ENCODE data around the gene DSCAM. TPM values are rescaled to one million over a fixed set of nuclear protein-coding genes. Genes with fewer than 3 reads are reported as not detected.

DSCAM gene
- total RNA-seq, 2 donors from 2014 or later, result not detected

- no peak for ATAC-seq (replicated peaks in 1 of 2)
- no peaks in the 10 kb centered on the region for H3K9me3 Mint-ChIP-seq
- no peaks in the 10 kb centered on the region for H3K27me3 Mint-ChIP-seq (ENCODE audit: low read depth)
- no peaks in the 10 kb centered on the region for H3K4me1 Mint-ChIP-seq (ENCODE audit: low read depth)
- H3K4me3 Mint-ChIP-seq, result no peak overlapping the region
- DNase-seq, result no peak
- no peaks in the 10 kb centered on the region for H3K36me3 Mint-ChIP-seq (ENCODE audit: insufficient read depth in 2 of 2)
- H3K27ac Mint-ChIP-seq, result no peak overlapping the region
Observed at GRCh38 chr21:40640266-40640789, 206.6 kb downstream of the DSCAM start.

GRCh38 chr21:40639616-40640194 is 207.3 kb downstream of the DSCAM start:
- Mint-ChIP-seq H3K27me3 (ENCODE audit: low read depth) (no peaks in the 10 kb centered on the region), H3K4me3 (no peak overlapping the region), H3K27ac (no peak overlapping the region), H3K4me1 (ENCODE audit: low read depth) (no peaks in the 10 kb centered on the region), H3K36me3 (ENCODE audit: insufficient read depth in 2 of 2) (no peaks in the 10 kb centered on the region), H3K9me3 (no peaks in the 10 kb centered on the region)
- no peak for DNase-seq
- ATAC-seq (replicated peaks in 1 of 2), result no peak

- DNase-seq, result no peak
- H3K36me3 Mint-ChIP-seq (ENCODE audit: insufficient read depth in 2 of 2), result no peaks in the 10 kb centered on the region
- H3K27me3 Mint-ChIP-seq (ENCODE audit: low read depth), result no peaks in the 10 kb centered on the region
- no peak for ATAC-seq (replicated peaks in 1 of 2)
- no peaks in the 10 kb centered on the region for H3K9me3 Mint-ChIP-seq
- H3K4me3 Mint-ChIP-seq, result no peak overlapping the region
- no peak overlapping the region for H3K27ac Mint-ChIP-seq
- H3K4me1 Mint-ChIP-seq (ENCODE audit: low read depth), result no peaks in the 10 kb centered on the region
Observed at GRCh38 chr21:40638466-40639251, 208.3 kb downstream of the DSCAM start.

- Mint-ChIP-seq H3K36me3 (ENCODE audit: insufficient read depth in 2 of 2) (no peaks in the 10 kb centered on the region), H3K27me3 (ENCODE audit: low read depth) (no peaks in the 10 kb centered on the region), H3K4me3 (no peak overlapping the region)
Observed at GRCh38 chr21:40636026-40636425, 210.9 kb downstream of the DSCAM start.

GRCh38 chr21:40635391-40635790 is 211.6 kb downstream of the DSCAM start:
- H3K4me3 Mint-ChIP-seq, result no peak overlapping the region
- DNase-seq, result no peak
- no peaks in the 10 kb centered on the region for H3K4me1 Mint-ChIP-seq (ENCODE audit: low read depth)
- H3K36me3 Mint-ChIP-seq (ENCODE audit: insufficient read depth in 2 of 2), result no peaks in the 10 kb centered on the region
- no peak for ATAC-seq (replicated peaks in 1 of 2)
- no peaks in the 10 kb centered on the region for H3K27me3 Mint-ChIP-seq (ENCODE audit: low read depth)
- H3K27ac Mint-ChIP-seq, result no peak overlapping the region
- H3K9me3 Mint-ChIP-seq, result no peaks in the 10 kb centered on the region

More at GRCh38 chr21:40636026-40636425, 210.9 kb downstream of the DSCAM start:
- DNase-seq (no peak), ATAC-seq (replicated peaks in 1 of 2) (no peak)
- Mint-ChIP-seq H3K4me1 (ENCODE audit: low read depth) (no peaks in the 10 kb centered on the region), H3K27ac (no peak overlapping the region), H3K9me3 (no peaks in the 10 kb centered on the region)

GRCh38 chr21:40634141-40634540 is 212.8 kb downstream of the DSCAM start:
- no peak overlapping the region for H3K4me3 Mint-ChIP-seq
- no peaks in the 10 kb centered on the region for H3K27me3 Mint-ChIP-seq (ENCODE audit: low read depth)
- H3K27ac Mint-ChIP-seq, result no peak overlapping the region
- ATAC-seq (replicated peaks in 1 of 2), result no peak
- no peaks in the 10 kb centered on the region for H3K36me3 Mint-ChIP-seq (ENCODE audit: insufficient read depth in 2 of 2)
- no peaks in the 10 kb centered on the region for H3K4me1 Mint-ChIP-seq (ENCODE audit: low read depth)
- DNase-seq, result no peak
- H3K9me3 Mint-ChIP-seq, result peaks cover 0 to 4% of the 10 kb centered on the region in 2 donors

GRCh38 chr21:40633048-40633447 is 213.9 kb downstream of the DSCAM start:
- no peak for DNase-seq
- H3K4me1 Mint-ChIP-seq (ENCODE audit: low read depth), result no peaks in the 10 kb centered on the region
- no peak for ATAC-seq (replicated peaks in 1 of 2)
- H3K9me3 Mint-ChIP-seq, result peaks cover 0 to 4% of the 10 kb centered on the region in 2 donors
- no peak overlapping the region for H3K4me3 Mint-ChIP-seq
- no peaks in the 10 kb centered on the region for H3K36me3 Mint-ChIP-seq (ENCODE audit: insufficient read depth in 2 of 2)
- H3K27me3 Mint-ChIP-seq (ENCODE audit: low read depth), result no peaks in the 10 kb centered on the region
- no peak overlapping the region for H3K27ac Mint-ChIP-seq

- H3K4me1 Mint-ChIP-seq (ENCODE audit: low read depth), result no peaks in the 10 kb centered on the region
- H3K4me3 Mint-ChIP-seq, result no peak overlapping the region
Observed at GRCh38 chr21:40631211-40631610, 215.7 kb downstream of the DSCAM start.

GRCh38 chr21:40625991-40626390 is 221.0 kb downstream of the DSCAM start:
- no peaks in the 10 kb centered on the region for H3K4me1 Mint-ChIP-seq (ENCODE audit: low read depth)
- H3K36me3 Mint-ChIP-seq (ENCODE audit: insufficient read depth in 2 of 2), result no peaks in the 10 kb centered on the region
- no peak for ATAC-seq (replicated peaks in 1 of 2)
- H3K27ac Mint-ChIP-seq, result no peak overlapping the region
- no peak overlapping the region for H3K4me3 Mint-ChIP-seq
- H3K9me3 Mint-ChIP-seq, result peaks cover 10 to 12% of the 10 kb centered on the region in 2 donors
- no peak for DNase-seq
- H3K27me3 Mint-ChIP-seq (ENCODE audit: low read depth), result no peaks in the 10 kb centered on the region

More at GRCh38 chr21:40631211-40631610, 215.7 kb downstream of the DSCAM start:
- no peaks in the 10 kb centered on the region for H3K36me3 Mint-ChIP-seq (ENCODE audit: insufficient read depth in 2 of 2)
- no peaks in the 10 kb centered on the region for H3K27me3 Mint-ChIP-seq (ENCODE audit: low read depth)
- H3K9me3 Mint-ChIP-seq, result peaks cover 3 to 7% of the 10 kb centered on the region in 2 donors
- ATAC-seq (replicated peaks in 1 of 2), result no peak
- H3K27ac Mint-ChIP-seq, result no peak overlapping the region
- DNase-seq, result no peak

GRCh38 chr21:40623528-40623927 is 223.4 kb downstream of the DSCAM start:
- peaks cover 0 to 3% of the 10 kb centered on the region in 2 donors for H3K36me3 Mint-ChIP-seq (ENCODE audit: insufficient read depth in 2 of 2)
- H3K27me3 Mint-ChIP-seq (ENCODE audit: low read depth), result no peaks in the 10 kb centered on the region
- no peaks in the 10 kb centered on the region for H3K4me1 Mint-ChIP-seq (ENCODE audit: low read depth)
- no peak overlapping the region for H3K27ac Mint-ChIP-seq
- ATAC-seq (replicated peaks in 1 of 2) (no peak), DNase-seq (no peak)
- no peak overlapping the region for H3K4me3 Mint-ChIP-seq
- peaks cover 9 to 12% of the 10 kb centered on the region in 2 donors for H3K9me3 Mint-ChIP-seq

GRCh38 chr21:40622531-40622930 is 224.4 kb downstream of the DSCAM start:
- Mint-ChIP-seq H3K4me1 (ENCODE audit: low read depth) (no peaks in the 10 kb centered on the region), H3K9me3 (peaks cover 9 to 12% of the 10 kb centered on the region in 2 donors), H3K4me3 (no peak overlapping the region), H3K36me3 (ENCODE audit: insufficient read depth in 2 of 2) (peaks cover 0 to 3% of the 10 kb centered on the region in 2 donors), H3K27me3 (ENCODE audit: low read depth) (no peaks in the 10 kb centered on the region), H3K27ac (no peak overlapping the region)
- DNase-seq, result no peak
- ATAC-seq (replicated peaks in 1 of 2), result no peak

- ATAC-seq (replicated peaks in 1 of 2) (no peak), DNase-seq (no peak)
- H3K36me3 Mint-ChIP-seq (ENCODE audit: insufficient read depth in 2 of 2), result peaks cover 0 to 3% of the 10 kb centered on the region in 2 donors
- peaks cover 3 to 5% of the 10 kb centered on the region in 2 donors for H3K9me3 Mint-ChIP-seq
- no peaks in the 10 kb centered on the region for H3K27me3 Mint-ChIP-seq (ENCODE audit: low read depth)
- no peak overlapping the region for H3K27ac Mint-ChIP-seq
- no peaks in the 10 kb centered on the region for H3K4me1 Mint-ChIP-seq (ENCODE audit: low read depth)
- no peak overlapping the region for H3K4me3 Mint-ChIP-seq
Observed at GRCh38 chr21:40620386-40621145, 226.4 kb downstream of the DSCAM start.
